ENCODE results near the gene ZNF471. TPM values are rescaled to one million over a fixed set of nuclear protein-coding genes. Genes with fewer than 3 reads are reported as not detected.

ZNF471 gene
- total and polyA plus RNA-seq, 4 donors: 1.3 to 14.4 (median 2.2) TPM

DNA sequence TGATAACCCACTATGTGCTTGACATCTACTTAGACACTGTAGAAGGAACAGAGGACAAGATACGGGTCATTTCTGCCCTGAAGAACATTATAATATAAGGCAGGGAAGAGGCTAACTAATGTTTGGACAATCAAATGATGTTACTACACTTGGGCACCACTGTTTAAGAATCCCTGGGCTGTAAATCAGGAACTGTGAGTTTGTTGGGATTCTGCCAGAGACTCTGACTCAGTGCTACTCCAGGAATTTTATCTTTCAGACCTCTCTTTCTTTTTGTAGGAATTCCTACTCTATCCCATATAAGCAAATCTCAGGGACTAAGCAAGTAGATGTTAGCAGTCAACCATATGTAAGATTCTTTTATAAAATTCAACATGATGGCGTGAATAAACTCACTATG lies 3.1 kb upstream of the ZNF471 start:
- 95 to 97% methylated on average over 2 of the region's 2 CpGs for WGBS, 2 donors
- Histone ChIP-seq H3K9ac (ENCODE audit: insufficient read depth in 1 of 2, low read length in 2 of 2) (no peak overlapping the region), H3K9me3 (ENCODE audit: control insufficient read depth in 4 of 4, insufficient read depth in 3 of 4, low read length in 3 of 4) (peaks cover 0 to 28% (median 0%) of the 10 kb centered on the region in 4 donors), H3K4me1 (ENCODE audit: control insufficient read depth in 5 of 5, insufficient read depth in 5 of 5, low read length in 5 of 5) (peaks cover 0 to 10% (median 7%) of the 10 kb centered on the region in 5 donors), H3K27me3 (ENCODE audit: control insufficient read depth in 3 of 3, insufficient read depth in 3 of 3, low read length in 2 of 3) (no peaks in the 10 kb centered on the region), H3K4me3 (no peak overlapping the region), H3K27ac (ENCODE audit: low read depth in 1 of 2, low read length in 1 of 2) (no peak overlapping the region), H3K36me3 (ENCODE audit: control insufficient read depth in 4 of 4, insufficient read depth in 4 of 4, low read length in 4 of 4) (peaks cover 0 to 2% (median 0%) of the 10 kb centered on the region in 4 donors)
- TF ChIP-seq, protein P1, sequence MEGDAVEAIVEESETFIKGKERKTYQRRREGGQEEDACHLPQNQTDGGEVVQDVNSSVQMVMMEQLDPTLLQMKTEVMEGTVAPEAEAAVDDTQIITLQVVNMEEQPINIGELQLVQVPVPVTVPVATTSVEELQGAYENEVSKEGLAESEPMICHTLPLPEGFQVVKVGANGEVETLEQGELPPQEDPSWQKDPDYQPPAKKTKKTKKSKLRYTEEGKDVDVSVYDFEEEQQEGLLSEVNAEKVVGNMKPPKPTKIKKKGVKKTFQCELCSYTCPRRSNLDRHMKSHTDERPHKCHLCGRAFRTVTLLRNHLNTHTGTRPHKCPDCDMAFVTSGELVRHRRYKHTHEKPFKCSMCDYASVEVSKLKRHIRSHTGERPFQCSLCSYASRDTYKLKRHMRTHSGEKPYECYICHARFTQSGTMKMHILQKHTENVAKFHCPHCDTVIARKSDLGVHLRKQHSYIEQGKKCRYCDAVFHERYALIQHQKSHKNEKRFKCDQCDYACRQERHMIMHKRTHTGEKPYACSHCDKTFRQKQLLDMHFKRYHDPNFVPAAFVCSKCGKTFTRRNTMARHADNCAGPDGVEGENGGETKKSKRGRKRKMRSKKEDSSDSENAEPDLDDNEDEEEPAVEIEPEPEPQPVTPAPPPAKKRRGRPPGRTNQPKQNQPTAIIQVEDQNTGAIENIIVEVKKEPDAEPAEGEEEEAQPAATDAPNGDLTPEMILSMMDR (IDR thresholded peaks at IDR 0.05; ENCODE audit: control extremely low read depth, extremely low read depth): no peak
- DNase-seq (no peak), ATAC-seq (ENCODE audit: insufficient read depth, low FRiP score) (no peak)

DNA sequence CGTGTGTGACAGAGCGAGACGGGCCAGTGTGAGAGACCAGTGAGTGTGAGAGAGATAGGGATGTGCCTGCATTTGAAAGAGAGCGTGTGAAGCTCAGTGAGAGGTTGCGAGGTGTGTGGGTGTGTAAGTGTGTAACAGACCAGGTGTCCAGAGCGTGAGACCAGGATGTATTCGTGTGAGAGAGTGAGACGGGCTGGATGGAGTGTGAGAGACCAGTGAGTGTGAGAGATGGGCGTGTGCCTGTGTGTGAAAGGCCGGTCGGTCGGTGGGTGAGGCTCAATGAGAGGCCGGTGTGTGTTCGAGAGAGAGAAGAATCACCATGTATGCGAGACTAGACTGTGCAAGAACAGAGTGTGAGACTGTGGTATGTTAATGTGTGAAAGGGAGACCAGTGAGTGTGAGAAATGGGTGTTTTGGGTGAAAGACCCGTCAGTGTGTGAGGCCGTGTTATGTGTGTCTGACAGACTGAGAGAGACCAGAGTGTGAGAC lies 679 bp downstream of the ZNF471 start:
- TF ChIP-seq, protein P1 (IDR thresholded peaks at IDR 0.05; ENCODE audit: control extremely low read depth, extremely low read depth): no peak
- H3K4me3 ChIP-seq: peak overlapping the region; percentile 64
- H3K36me3 ChIP-seq (ENCODE audit: control insufficient read depth in 4 of 4, insufficient read depth in 4 of 4, low read length in 4 of 4): peaks cover 0 to 18% (median 8%) of the 10 kb centered on the region in 4 donors
- peaks cover 0 to 21% (median 3%) of the 10 kb centered on the region in 4 donors for H3K9me3 ChIP-seq (ENCODE audit: control insufficient read depth in 4 of 4, insufficient read depth in 3 of 4, low read length in 3 of 4)
- H3K4me1 ChIP-seq (ENCODE audit: control insufficient read depth in 5 of 5, insufficient read depth in 5 of 5, low read length in 5 of 5): peaks cover 0 to 10% (median 7%) of the 10 kb centered on the region in 5 donors
- no peaks in the 10 kb centered on the region for H3K27me3 ChIP-seq (ENCODE audit: control insufficient read depth in 3 of 3, insufficient read depth in 3 of 3, low read length in 2 of 3)
- peak overlapping the region; percentile 86 to 94 for H3K9ac ChIP-seq (ENCODE audit: insufficient read depth in 1 of 2, low read length in 2 of 2)
- WGBS, 2 donors: 4 to 6% methylated on average over 17 of the region's 17 CpGs
- no peak for ATAC-seq (ENCODE audit: insufficient read depth, low FRiP score)
- no peak for DNase-seq
- peak overlapping the region; percentile 96 to 99 for H3K27ac ChIP-seq (ENCODE audit: low read depth in 1 of 2, low read length in 1 of 2)

DNA sequence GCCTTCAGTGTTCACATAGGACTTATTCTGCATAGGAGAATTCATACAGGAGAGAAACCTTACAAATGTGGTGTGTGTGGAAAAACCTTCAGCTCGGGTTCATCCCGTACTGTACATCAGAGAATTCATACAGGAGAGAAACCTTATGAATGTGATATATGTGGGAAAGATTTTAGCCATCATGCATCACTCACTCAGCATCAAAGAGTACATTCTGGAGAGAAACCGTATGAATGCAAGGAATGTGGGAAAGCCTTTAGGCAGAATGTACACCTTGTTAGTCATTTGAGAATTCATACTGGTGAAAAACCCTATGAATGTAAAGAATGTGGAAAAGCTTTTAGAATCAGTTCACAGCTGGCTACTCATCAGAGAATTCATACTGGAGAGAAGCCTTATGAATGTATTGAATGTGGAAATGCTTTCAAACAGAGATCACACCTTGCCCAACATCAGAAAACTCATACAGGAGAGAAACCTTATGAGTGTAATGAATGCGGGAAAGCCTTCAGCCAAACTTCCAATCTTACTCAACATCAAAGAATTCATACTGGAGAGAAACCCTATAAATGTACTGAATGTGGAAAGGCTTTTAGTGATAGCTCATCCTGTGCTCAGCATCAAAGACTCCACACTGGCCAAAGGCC lies 17.7 kb downstream of the ZNF471 start:
- no peaks in the 10 kb centered on the region for H3K27me3 ChIP-seq (ENCODE audit: control insufficient read depth in 3 of 3, insufficient read depth in 3 of 3, low read length in 2 of 3)
- no peak overlapping the region for H3K27ac ChIP-seq (ENCODE audit: low read depth in 1 of 2, low read length in 1 of 2)
- DNase-seq (no peak), ATAC-seq (ENCODE audit: insufficient read depth, low FRiP score) (no peak)
- peaks cover 5 to 45% (median 26%) of the 10 kb centered on the region in 4 donors for H3K36me3 ChIP-seq (ENCODE audit: control insufficient read depth in 4 of 4, insufficient read depth in 4 of 4, low read length in 4 of 4)
- no peak overlapping the region for H3K9ac ChIP-seq (ENCODE audit: insufficient read depth in 1 of 2, low read length in 2 of 2)
- 77 to 96% methylated on average over 4 of the region's 4 CpGs for WGBS, 2 donors
- H3K4me1 ChIP-seq (ENCODE audit: control insufficient read depth in 5 of 5, insufficient read depth in 5 of 5, low read length in 5 of 5): no peaks in the 10 kb centered on the region
- H3K9me3 ChIP-seq (ENCODE audit: control insufficient read depth in 4 of 4, insufficient read depth in 3 of 4, low read length in 3 of 4): peaks cover 24 to 68% (median 53%) of the 10 kb centered on the region in 4 donors
- TF ChIP-seq, protein P1 (IDR thresholded peaks at IDR 0.05; ENCODE audit: control extremely low read depth, extremely low read depth): no peak
- no peak overlapping the region for H3K4me3 ChIP-seq
